Neural cell (in vitro differentiated cells): ENCODE measurements around the gene HHATL. TPM values are rescaled to one million over a fixed set of nuclear protein-coding genes. Genes with fewer than 3 reads are reported as not detected.

Source experiments
- H2AFZ ChIP-seq: fragments of 200-600, 300-800 bp; sonication (generic), shearing (Covaris generic); 2 replicates; pipeline ENCODE4 v1.6.0; 2014; ENCODE audit warnings: low read depth, mild to moderate bottlenecking, antibody characterized with exemption, low read length, moderate library complexity
- H3F3A ChIP-seq: fragments of 200-600 bp; shearing (Covaris generic); 2 replicates; pipeline ENCODE4 v1.6.1; 2016; ENCODE audit warnings: mild to moderate bottlenecking, moderate library complexity, mixed read lengths, antibody characterized with exemption, low read length; ENCODE audit not compliant: insufficient read depth, poor library complexity, severe bottlenecking
- H3K27ac ChIP-seq: fragments of 200-600, 300-800 bp; sonication (generic), shearing (Covaris generic); 2 replicates; pipeline ENCODE4 v1.5.1; 2014; ENCODE audit warnings: mild to moderate bottlenecking, low read length, moderate library complexity
- H3K27me3 ChIP-seq: fragments of 300-800, 200-600 bp; sonication (generic), shearing (Covaris generic); 2 replicates; pipeline ENCODE4 v1.6.0; 2014; ENCODE audit warnings: mild to moderate bottlenecking, low read depth, low read length, moderate library complexity; ENCODE audit not compliant: insufficient read depth
- H3K36me3 ChIP-seq: fragments of 300-800, 200-600 bp; sonication (generic), shearing (Covaris generic); 2 replicates; pipeline ENCODE4 v1.5.1; 2014; ENCODE audit warnings: mild to moderate bottlenecking, antibody characterized with exemption, low read length, moderate library complexity; ENCODE audit not compliant: insufficient read depth
- H3K4me2 ChIP-seq: fragments of 300-800, 200-600 bp; sonication (generic), shearing (Covaris generic); 2 replicates; pipeline ENCODE4 v1.6.0; 2014; ENCODE audit warnings: mild to moderate bottlenecking, low read length
- H3K4me3 ChIP-seq: fragments of 300-800, 200-600 bp; sonication (generic), shearing (Covaris generic); 2 replicates; pipeline ENCODE4 v1.5.1; 2014; ENCODE audit warnings: mild to moderate bottlenecking, low read length, moderate library complexity
- H3K79me2 ChIP-seq: fragments of 200-600 bp; shearing (Covaris generic); replicated peaks from 2 replicates; pipeline ENCODE4 v1.6.0; 2014; ENCODE audit warnings: mild to moderate bottlenecking, low read length, moderate library complexity; ENCODE audit not compliant: insufficient read depth
- H3K9ac ChIP-seq: fragments of 300-800, 200-600 bp; sonication (generic), shearing (Covaris generic); 2 replicates; pipeline ENCODE4 v1.6.1; 2016; ENCODE audit warnings: mild to moderate bottlenecking, low read length, mixed read lengths
- H3K9me2 ChIP-seq: fragments of 200-600 bp; shearing (Covaris generic); 2 replicates; pipeline ENCODE4 v1.6.1; 2016; ENCODE audit warnings: mild to moderate bottlenecking, low read length, mixed read lengths; ENCODE audit not compliant: insufficient read depth
- H3K9me3 ChIP-seq: fragments of 200-600, 300-800 bp; sonication (generic), shearing (Covaris generic); 2 replicates; pipeline ENCODE4 v1.6.1; 2016; ENCODE audit warnings: mild to moderate bottlenecking, mixed run types, low read length, moderate library complexity, mixed read lengths
- H4K20me1 ChIP-seq: fragments of 200-600 bp; shearing (Covaris generic); 2 replicates; pipeline ENCODE4 v1.6.1; 2016; ENCODE audit warnings: mild to moderate bottlenecking, mixed run types; ENCODE audit not compliant: insufficient read depth
- CTCF ChIP-seq: fragments of 450-650 bp; IDR thresholded peaks from 2 replicates; pipeline ENCODE4 v1.5.1; 2014; ENCODE audit warnings: antibody characterized with exemption, mild to moderate bottlenecking, moderate library complexity; ENCODE audit not compliant: poor library complexity, severe bottlenecking
- EP300 ChIP-seq: fragments of 450-650 bp; conservative IDR thresholded peaks from 2 replicates; pipeline ENCODE4 v1.6.1; 2014; ENCODE audit warnings: antibody characterized with exemption, mild to moderate bottlenecking, moderate library complexity; ENCODE audit not compliant: poor library complexity, severe bottlenecking
- EZH2 ChIP-seq: fragments of 200-600, 300-800 bp; shearing (Covaris generic), sonication (generic); IDR thresholded peaks from 2 replicates; pipeline ENCODE4 v1.6.1; 2014; ENCODE audit warnings: antibody characterized with exemption, low read length, borderline replicate concordance, mild to moderate bottlenecking; ENCODE audit not compliant: insufficient read depth, poor library complexity, severe bottlenecking
- MXI1 ChIP-seq: fragments of 450-650 bp; conservative IDR thresholded peaks from 2 replicates; pipeline ENCODE4 v1.6.1; 2014; ENCODE audit warnings: antibody characterized with exemption, mild to moderate bottlenecking; ENCODE audit not compliant: poor library complexity, severe bottlenecking
- POLR2AphosphoS5 ChIP-seq: IDR thresholded peaks from 2 replicates; pipeline ENCODE4 v1.6.1; 2012
- RAD21 ChIP-seq: fragments of 450-650 bp; conservative IDR thresholded peaks from 2 replicates; pipeline ENCODE4 v1.6.1; 2014; ENCODE audit warnings: antibody characterized with exemption, mild to moderate bottlenecking, moderate library complexity
- REST ChIP-seq: IDR thresholded peaks from 2 replicates; pipeline ENCODE4 v1.6.1; 2012; ENCODE audit warnings: borderline replicate concordance
- SMC3 ChIP-seq: fragments of 450-650 bp; conservative IDR thresholded peaks from 2 replicates; pipeline ENCODE4 v1.6.1; 2014; ENCODE audit warnings: antibody characterized with exemption, mild to moderate bottlenecking, moderate library complexity; ENCODE audit not compliant: poor library complexity
- TAF1 ChIP-seq: IDR thresholded peaks from 2 replicates; pipeline ENCODE4 v1.6.1; 2012; ENCODE audit warnings: low read depth
- polyA plus RNA-seq: library from polyadenylated mRNA; depleted of rRNA; stranded (reverse); fragments of >200 nt; gene quantifications from 2 replicates; pipeline ENCODE4 v1.2.3, GENCODE V29; 2014

Gene HHATL
- polyA plus RNA-seq, 1 donor from 2014 or later, result not detected

GRCh38 chr3:42697289-42698051 lies 5.1 kb downstream of the HHATL start:
- Histone ChIP-seq H3K27me3 (no peaks in the 10 kb centered on the region), H3K9ac (no peak overlapping the region), H3K27ac (no peak overlapping the region), H4K20me1 (no peaks in the 10 kb centered on the region), H3K4me3 (no peak overlapping the region), H3F3A (no peaks in the 10 kb centered on the region), H3K36me3 (no peaks in the 10 kb centered on the region), H3K9me2 (no peaks in the 10 kb centered on the region), H3K9me3 (no peaks in the 10 kb centered on the region), H2AFZ (no peak overlapping the region), H3K4me2 (no peak overlapping the region), H3K79me2 (no peaks in the 10 kb centered on the region)
- TF ChIP-seq REST, result no peak
- TF ChIP-seq EP300, result no peak
- no peak for TF ChIP-seq MXI1
- no peak for TF ChIP-seq CTCF
- no peak for TF ChIP-seq EZH2
- no peak for TF ChIP-seq RAD21
- no peak for TF ChIP-seq SMC3
- no peak for TF ChIP-seq TAF1
- TF ChIP-seq POLR2AphosphoS5, result no peak

- Histone ChIP-seq H3K9me3 (no peaks in the 10 kb centered on the region), H4K20me1 (no peaks in the 10 kb centered on the region), H3K4me3 (no peak overlapping the region), H3K36me3 (no peaks in the 10 kb centered on the region), H3K27ac (no peak overlapping the region), H3K27me3 (no peaks in the 10 kb centered on the region), H2AFZ (no peak overlapping the region), H3K4me2 (no peak overlapping the region), H3K79me2 (no peaks in the 10 kb centered on the region), H3K9ac (no peak overlapping the region), H3K9me2 (no peaks in the 10 kb centered on the region), H3F3A (no peaks in the 10 kb centered on the region)
- TF ChIP-seq EP300 (no peak), POLR2AphosphoS5 (no peak), TAF1 (no peak), SMC3 (no peak), MXI1 (no peak), REST (no peak), RAD21 (no peak)
These were observed 6.0 kb downstream of the HHATL start for GRCh38 chr3:42696356-42697288.
